AG08396 (cell line): Measurements from ENCODE around the gene FAM222A.
A peak's percentile ranks its signal among the peaks of the same experiment; 100 is the strongest.

Experiments used
- DNase-seq: peaks from one replicate; pipeline ENCODE4 v3.0.0; 2012; ENCODE audit warnings: low spot score, mixed read lengths

The FAM222A gene

DNA sequence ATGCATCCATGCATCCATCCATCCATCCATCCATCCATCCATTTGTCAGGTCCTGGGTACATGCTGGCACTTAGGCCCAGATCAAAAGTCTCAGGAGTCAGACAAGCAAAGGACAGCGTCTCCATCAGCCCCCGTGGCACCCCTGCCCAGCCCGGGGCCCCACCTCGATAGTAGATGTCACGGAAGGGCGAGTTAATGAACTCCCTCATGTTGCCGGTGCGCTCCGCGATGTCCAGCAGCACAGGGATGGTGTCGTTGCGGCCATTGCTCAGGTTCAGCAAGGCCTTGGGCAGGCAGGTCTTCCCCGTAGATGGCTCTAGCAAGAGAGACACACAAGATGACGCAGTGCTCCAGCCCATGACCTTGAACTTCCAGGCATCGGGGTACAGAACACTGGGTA, 89.2 kb downstream of the FAM222A start:
- DNase-seq, result no peak

DNA sequence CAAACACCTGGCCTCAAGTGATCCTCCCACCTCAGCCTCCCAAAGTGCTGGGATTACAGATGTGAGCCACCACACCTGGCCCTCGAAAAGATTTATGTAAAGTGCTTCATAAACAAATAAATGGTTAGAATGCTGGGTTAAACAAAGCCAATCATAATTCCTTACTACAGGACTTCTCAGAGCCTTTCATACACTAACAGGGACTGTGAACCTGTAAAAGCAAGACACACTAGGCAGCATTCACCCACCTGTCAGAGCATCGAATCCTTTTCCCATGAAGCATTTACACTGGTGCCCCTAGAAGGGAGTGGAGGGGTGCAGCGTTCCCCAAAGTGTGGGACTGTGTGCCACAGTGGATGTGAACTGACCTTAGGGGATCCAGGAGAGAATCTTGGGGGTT, 90.1 kb downstream of the FAM222A start:
- no peak for DNase-seq

DNA sequence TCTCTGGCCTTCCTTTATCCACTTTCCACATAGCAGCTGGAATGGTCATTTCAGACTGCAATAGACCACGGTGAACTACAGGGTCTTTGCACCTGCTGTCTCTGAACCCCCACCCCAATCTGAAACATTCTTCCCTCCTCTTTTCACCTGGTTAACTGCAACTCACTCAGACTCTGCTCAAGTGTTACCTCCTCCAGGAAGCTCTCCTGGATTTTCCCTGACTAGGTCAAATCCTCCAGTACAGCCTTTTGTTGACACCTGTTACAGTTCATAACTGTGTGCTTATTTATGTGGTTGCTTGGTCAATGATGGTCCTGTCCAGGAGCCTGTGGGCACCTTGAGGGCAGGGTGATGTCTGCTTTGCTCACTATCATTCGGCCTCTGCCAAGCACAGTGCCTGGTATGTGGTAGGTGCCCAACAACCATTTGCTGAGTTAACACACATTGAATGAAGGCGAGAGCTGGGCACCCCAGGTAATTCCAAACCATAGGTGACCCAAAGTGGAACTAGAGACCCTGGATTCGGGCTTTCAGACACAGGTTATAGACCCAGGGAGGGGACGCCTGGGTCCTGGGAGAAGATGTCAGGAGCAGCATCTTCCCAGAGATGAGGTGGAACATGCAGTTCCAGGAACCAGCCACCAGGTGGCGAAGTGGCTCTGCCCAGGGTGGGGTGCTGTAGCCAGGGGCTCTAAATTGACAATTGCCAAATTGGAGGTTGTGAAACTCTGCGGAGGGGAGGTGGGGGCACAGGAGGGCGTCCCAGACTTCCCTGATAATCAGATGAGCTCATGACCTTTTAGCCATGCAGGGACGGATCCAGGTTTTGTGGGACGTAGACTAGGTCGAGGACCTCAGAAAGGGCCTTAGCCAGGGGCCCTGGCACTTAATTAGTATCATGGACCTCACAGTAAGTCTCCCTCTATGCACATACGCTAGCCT, 91.5 kb downstream of the FAM222A start:
- DNase-seq, result peak; percentile 88

DNA sequence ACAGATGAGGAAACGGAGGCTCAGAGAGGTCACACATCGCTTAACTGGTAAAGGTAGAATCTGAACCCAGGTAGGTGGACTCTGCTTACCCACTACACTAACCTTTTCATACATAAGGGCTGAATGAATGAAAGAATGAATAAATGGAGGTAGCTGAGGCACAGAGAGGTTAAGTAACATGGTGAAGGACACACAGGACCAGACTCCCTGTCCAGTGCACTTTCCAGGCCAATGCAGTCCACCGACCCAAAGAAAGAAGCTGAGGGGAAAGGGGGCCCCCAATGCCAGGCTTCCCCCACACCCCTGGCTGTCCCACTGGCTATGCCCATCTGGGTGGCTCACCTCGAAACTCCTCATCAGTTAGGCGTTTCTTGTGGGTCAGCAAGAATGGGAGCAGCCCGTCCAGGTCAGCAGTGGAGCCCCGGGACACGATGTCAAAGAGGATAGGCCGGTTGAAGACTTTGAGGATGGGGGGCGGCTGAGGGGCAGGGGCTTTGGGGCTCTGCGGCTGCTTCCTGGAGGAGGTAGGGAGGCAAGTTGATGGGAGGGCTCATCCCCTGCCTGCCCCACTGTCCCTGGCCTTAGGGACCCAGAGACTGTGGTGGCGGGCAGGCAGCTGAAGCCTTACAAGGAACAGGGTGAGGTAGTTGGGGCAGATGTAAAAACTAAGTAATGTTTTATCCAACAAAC, 94.5 kb downstream of the FAM222A start:
- no peak for DNase-seq

DNA sequence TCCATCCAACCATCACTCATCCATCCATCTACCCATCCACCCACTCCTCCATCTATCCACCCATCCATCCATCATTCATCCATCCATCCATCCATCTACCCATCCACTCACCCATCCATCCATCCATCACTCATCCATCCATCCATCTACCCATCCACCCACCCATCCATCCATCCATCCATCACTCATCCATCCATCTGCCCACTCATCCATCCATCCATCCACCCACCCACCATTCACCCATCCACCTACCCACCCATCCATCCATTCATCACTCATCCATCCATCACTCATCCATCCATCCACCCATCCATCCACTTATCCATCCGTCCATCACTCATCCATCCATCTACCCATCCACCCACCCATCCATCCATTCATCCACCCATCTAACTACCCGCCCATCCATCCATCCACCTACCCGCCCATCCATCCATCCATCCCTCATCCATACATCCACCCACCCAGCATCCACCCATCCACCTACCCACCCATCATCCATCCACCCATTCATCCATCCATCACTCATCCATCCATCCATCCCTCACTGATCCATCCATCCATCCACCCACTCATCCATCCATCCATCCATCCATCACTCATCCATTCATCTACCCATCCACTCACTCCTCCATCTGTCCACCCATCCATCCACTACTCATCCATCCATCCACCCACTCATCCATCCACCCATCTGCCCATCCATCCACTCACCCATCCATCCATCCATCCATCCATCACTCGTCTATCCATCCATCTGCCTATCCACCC, 95.4 kb downstream of the FAM222A start:
- no peak for DNase-seq

DNA sequence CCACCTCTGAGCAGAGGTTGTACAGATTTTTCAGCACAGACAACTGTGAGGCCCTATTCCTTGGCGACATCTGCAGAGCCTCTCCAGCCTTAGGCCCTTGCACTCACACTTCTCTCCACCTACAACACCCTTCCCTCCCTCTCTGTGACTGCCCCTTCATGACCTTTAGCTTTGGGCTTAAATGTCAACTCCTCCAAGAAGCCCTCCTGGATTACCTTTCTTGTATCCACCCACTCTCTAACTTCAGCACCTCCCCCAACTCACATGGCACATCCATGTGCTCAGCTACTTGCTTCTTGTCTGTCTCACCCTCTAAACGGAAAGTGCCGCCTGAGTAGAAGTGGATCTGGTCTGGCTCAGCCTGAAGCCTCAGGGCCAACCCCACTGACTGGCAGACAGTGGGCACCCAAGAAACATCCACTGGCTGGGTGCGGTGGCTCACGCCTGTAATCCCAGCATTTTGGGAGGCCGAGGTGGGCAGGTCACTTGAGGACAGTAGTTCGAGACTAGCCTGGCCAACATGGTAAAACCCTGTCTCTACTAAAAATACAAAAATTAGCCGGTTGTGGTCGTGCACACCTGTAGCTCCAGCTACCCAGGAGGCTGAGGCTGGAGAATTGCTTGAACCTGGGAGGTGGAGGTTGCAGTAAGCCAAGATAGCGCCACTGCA, 97.5 kb downstream of the FAM222A start:
- no peak for DNase-seq

DNA sequence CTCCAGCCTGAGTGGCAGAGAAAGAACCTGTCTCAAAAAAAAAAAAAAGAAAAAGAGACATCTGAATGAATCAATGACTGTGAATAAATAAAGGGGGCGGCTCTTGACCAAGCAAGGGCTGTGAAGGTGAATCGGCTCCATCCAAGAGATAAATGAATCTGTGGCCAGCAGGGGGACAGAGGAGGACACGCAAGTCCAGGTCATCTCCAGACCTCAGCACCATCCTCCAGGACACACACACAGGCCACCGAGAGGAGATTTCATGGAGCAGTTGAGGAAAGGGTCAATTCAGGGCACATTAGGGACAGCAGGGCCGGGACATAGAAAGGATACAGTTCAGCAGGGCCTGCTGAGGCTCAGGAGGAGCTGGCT, 98.0 kb downstream of the FAM222A start:
- DNase-seq, result no peak

DNA sequence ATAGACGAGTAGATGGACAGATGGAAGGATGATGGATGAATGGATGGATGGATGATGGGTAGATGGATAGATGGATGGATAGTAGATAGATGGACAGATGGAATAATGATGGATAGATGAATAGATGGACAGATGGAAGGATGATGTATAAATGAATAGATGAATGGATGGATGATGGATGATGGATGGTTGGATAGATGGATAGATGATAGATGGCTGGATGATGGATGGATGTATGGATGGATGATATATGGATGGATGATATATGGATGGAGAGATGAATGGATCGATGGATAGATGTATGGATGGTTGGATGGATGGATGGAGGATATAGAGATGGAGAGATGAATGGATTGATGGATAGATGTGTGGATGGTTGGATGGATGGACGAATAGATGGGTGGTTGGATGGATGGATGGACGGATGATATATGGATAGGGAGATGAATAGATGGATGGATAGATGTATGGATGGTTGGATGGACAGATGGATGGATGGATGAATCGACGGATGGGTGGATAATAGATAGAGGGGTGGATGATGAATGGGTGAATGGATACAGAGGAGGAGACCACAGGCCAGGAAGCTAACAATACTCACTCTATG, 100.3 kb downstream of the FAM222A start:
- DNase-seq, result no peak

DNA sequence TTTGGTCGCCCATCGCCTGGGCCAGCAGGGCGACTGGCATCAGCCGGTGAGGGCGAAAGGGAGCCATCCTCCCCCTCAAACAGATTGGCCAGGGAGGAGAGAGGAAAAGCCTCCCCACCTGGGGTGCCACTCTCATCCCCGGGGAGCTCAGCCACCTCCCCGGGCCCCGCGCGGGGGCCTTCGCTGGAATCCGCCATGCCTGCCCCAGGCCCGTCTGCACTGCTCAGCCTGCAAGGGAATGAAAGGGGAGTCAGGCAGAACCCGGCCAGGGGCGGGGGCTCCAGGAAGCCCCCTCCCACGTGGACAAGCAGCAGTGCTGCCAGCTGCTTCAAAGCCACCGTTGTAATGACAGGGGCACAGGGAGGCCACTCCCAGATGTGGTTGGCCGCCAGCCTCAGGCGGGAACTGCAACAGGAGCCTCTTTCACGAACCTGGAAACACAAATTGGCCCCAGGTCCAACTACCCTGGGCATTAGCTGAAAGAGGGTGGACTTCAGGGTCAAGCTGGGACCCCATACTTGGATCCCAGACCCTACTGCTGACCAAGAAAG, 101.0 kb downstream of the FAM222A start:
- DNase-seq, result no peak

DNA sequence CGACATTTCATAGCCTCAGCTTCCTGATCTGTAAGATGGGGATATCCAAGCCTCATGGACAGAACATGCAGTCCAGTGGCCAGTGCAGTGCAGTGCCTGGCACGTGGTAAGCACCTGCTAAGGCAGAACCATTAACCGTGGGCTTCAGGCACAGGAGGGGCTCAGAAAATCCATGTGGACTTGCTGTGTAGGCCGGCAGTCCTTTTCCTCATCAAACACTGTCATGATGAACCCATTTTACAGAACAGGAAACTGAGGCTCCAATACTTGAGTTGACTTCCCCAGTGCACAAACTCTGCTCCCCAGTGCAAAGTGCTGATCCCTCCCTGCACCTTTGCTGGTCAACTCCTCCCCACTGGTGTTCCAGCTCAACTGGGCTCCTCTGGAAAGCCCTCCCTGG, 101.6 kb downstream of the FAM222A start:
- DNase-seq, result no peak

DNA sequence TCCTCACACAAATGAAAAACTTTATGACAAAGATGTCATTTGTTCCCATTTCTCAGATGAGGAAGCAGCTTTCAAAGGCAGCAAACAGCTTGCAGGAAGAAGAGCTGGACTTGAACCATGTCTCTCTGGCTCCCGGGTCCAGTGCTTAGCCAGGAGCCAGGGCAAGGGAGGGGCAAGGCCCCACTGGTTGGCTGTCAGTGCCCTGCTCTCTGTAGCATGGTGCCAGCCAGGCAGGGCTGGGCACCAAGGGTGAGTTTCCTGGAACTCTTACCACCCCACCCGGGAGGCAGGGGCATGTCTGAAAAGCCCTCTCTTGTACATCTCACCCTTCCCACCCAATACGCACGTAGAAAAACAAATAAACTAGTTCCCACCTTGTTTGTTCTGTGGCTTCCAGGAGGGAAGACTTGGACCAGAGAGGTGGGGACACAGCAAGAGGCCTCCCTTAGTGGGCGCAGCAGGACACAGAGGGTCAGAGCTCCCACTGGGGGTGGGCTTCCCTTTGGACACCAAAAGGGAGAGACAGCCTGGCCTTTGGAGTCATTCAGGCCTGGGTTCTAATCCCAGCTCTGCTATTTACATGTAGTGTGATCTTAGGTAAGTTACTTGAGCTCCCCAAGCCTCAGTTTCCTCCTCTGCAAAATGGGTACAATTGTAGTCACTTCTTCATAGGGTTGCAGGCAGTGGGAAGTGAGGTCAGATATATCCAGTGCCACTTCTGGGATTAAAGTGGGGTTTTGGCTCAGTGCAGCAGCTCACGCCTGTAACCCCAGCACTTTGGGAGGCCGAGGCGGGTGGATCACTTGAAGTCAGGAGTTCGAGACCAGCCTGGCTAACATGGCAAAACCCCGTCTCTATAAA, 102.4 kb downstream of the FAM222A start:
- DNase-seq, result no peak

DNA sequence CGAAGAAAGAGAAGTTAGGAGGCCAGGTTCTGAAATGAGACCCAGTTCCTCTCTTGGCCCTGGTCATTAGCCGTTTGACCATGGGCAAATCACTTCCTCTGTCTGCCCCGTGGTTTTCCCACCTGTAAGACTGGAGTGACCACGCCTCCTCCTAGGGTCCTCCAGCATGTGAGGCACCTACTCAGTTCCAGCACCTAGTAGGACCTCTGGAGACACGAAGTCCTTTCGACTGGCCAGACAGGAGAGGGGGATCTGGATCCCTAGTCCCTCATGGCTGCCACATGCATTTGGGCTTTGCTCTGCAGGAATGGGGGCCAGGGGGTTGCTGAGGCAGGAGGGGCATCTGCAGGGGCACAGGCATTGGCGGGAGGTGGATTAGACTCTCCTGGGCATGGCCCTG, 103.2 kb downstream of the FAM222A start:
- DNase-seq, result no peak

DNA sequence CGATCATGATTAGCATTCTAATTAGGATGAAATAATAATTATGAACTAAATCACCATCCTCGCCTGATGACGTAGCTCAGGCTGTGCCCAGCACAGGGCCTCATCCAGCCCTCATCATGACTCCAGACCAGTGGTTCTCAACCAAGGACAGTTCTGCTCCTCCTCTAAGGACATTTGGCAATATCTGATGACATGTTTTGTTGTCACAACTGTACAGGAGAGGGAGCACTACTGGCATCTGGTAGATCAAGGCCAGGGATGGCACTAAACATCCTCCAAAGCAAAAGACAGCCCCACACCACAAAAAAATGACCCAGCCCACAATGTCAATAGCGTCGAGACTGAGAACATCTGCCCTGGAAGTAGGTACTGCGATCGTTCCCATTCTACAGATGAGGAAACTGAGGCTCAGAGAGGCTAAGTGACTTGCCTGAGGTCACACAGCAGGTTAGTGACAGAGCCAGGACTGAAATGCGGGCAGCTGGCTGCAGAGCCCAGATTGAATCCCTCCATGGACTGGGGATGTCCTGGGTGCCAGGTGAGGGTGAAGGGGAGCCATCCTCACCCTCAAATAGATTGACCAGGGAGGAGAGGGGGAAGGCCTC, 104.1 kb downstream of the FAM222A start:
- no peak for DNase-seq

DNA sequence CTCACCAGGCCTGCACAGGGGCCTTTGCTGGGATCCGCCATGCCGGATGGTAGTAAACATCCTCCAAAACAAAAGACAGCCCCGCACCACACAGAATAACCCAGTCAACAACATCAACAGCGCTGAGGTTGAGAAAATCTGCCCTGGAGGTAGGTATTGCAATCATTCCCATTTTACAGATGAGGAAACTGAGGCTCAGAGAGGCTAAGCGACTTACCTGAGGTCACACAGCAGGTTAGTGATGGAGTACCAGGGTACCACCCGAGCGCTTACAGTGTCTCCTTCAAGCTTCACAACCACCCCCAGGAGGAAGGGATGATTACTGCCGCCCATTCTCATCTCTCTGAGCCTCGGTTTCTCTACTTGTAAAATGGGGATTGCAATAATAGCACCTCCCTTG, 104.6 kb downstream of the FAM222A start:
- DNase-seq, result no peak

DNA sequence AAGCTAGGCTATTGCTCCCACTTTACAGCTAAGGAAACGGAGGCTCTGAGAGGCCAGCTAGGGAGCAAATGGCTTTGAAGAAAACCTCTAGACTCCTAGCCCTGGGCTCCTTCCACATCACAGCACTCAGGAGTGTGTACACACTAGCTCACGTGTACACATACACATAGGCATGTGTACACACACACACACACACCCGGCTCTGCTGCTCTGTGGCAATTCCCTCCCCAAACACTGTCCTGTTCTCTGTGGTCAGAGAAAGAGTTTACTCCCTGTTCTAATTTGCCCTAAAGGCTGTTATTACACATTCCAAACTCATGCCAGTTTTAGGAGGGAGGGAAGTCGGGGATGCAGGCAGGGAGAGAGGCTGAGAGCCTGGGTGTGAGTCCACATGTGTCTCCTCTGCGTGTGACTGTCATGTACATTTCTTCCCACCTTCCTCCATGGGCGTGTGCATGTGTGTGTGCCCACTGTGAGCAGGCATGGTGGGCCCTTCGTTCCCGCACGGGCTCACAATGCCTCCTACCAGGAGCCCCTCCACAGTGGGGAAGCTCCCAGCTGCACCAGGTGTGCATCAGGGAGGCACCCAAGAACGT, 105.4 kb downstream of the FAM222A start:
- DNase-seq, result peak; percentile 76
